H1 (cell line): ENCODE data around the gene CSAD. TPM values are rescaled to one million over a fixed set of nuclear protein-coding genes. Genes with fewer than 3 reads are reported as not detected.

ENCODE experiments used
- CTCF ChIA-PET: fragments of 300-600 bp; sonication (Branson Sonifier 250); formaldehyde crosslinking; loops from one replicate; lab custom pipeline; 2021; ENCODE audit not compliant: partially characterized antibody; lab: Charles Lee
- POLR2A ChIA-PET: fragments of 300-600 bp; sonication (Branson Sonifier 250); formaldehyde crosslinking; loops from one replicate; lab custom pipeline; 2021; ENCODE audit warnings: inconsistent platforms; ENCODE audit not compliant: partially characterized antibody; lab: Charles Lee
- DNase-seq, 2 experiments: peaks; one replicate each; pipeline versions ENCODE4 v3.0.0 to v3.0.0-alpha.2; 2010 to 2022; ENCODE audit warnings: low spot score in 2 of 2, low read depth in 1 of 2, mixed read lengths in 1 of 2
- FAIRE-seq: peaks from 2 replicates; lab custom pipeline; 2011; peaks lifted over from hg19 to GRCh38; lab: Jason Lieb, UNC
- H2AFZ ChIP-seq: 2 replicates; pipeline ENCODE4 v1.8.1; 2012; ENCODE audit warnings: low read length, inconsistent platforms
- H2AK5ac ChIP-seq: 2 replicates; pipeline ENCODE4 v1.6.1; 2013; ENCODE audit warnings: low read depth, low read length
- H2BK120ac ChIP-seq: replicated peaks from 2 replicates; pipeline ENCODE3; 2013; ENCODE audit warnings: low read depth, low read length, inconsistent platforms
- H2BK12ac ChIP-seq: 2 replicates; pipeline ENCODE4 v1.6.1; 2013; ENCODE audit warnings: low read depth, low read length
- H2BK15ac ChIP-seq: 2 replicates; pipeline ENCODE4 v1.6.1; 2013; ENCODE audit warnings: low read length
- H2BK20ac ChIP-seq: 2 replicates; pipeline ENCODE4 v1.6.1; 2013; ENCODE audit warnings: low read length
- H2BK5ac ChIP-seq: 2 replicates; pipeline ENCODE4 v1.6.1; 2013; ENCODE audit warnings: low read depth, low read length
- H3K14ac ChIP-seq: 2 replicates; pipeline ENCODE4 v1.6.1; 2013; ENCODE audit warnings: inconsistent platforms; ENCODE audit not compliant: insufficient read length
- H3K18ac ChIP-seq: 2 replicates; pipeline ENCODE4 v1.6.1; 2013; ENCODE audit warnings: low read length; ENCODE audit errors: extremely low read depth
- H3K23ac ChIP-seq: 2 replicates; pipeline ENCODE4 v1.6.1; 2013; ENCODE audit warnings: inconsistent platforms; ENCODE audit not compliant: insufficient read length
- H3K23me2 ChIP-seq: 2 replicates; pipeline ENCODE4 v1.6.1; 2013; ENCODE audit warnings: low read depth, low read length
- H3K27ac ChIP-seq: 2 replicates; pipeline ENCODE4 v1.6.1; 2011; ENCODE audit warnings: low read depth, low read length, inconsistent platforms
- H3K27me3 ChIP-seq, 4 experiments: replicated peaks in 1 of 4; 1 replicate in 1 of 4; 2 replicates in 3 of 4; pipeline versions ENCODE4 v1.6.1 to v1.8.1; 2011 to 2013; ENCODE audit warnings: low read length in 3 of 4, mild to moderate bottlenecking in 3 of 4, inconsistent platforms in 2 of 4, mixed read lengths in 2 of 4, moderate library complexity in 1 of 4; ENCODE audit not compliant: control insufficient read depth in 3 of 4, insufficient read depth in 3 of 4; ENCODE audit errors: extremely low read depth in 1 of 4
- H3K36me3 ChIP-seq, 4 experiments: 2 replicates each; pipeline versions ENCODE4 v1.6.1 to v1.8.1; 2011 to 2013; ENCODE audit warnings: mild to moderate bottlenecking in 4 of 4, low read length in 3 of 4, moderate library complexity in 2 of 4, control low read depth in 1 of 4, inconsistent platforms in 1 of 4; ENCODE audit not compliant: insufficient read depth in 4 of 4, control insufficient read depth in 2 of 4
- H3K4ac ChIP-seq: replicated peaks from 2 replicates; pipeline ENCODE3; 2013; ENCODE audit warnings: low read length, low read depth, mixed read lengths, inconsistent platforms; ENCODE audit not compliant: insufficient read length
- H3K4me1 ChIP-seq, 4 experiments: replicated peaks in 1 of 4; 1 replicate in 1 of 4; 2 replicates in 3 of 4; pipeline versions ENCODE4 v1.6.1 to v1.8.1; 2011 to 2013; ENCODE audit warnings: low read length in 3 of 4, inconsistent platforms in 2 of 4, mixed read lengths in 1 of 4; ENCODE audit not compliant: insufficient read depth in 4 of 4, control insufficient read depth in 3 of 4
- H3K4me2 ChIP-seq, 2 experiments: 2 replicates each; pipeline versions ENCODE4 v1.6.1 to v1.8.1; 2011 to 2013; ENCODE audit warnings: low read depth in 2 of 2, low read length in 2 of 2, control low read depth in 1 of 2, inconsistent platforms in 1 of 2, mild to moderate bottlenecking in 1 of 2; ENCODE audit not compliant: insufficient read depth in 1 of 2
- H3K4me3 ChIP-seq, 4 experiments: fragments of 200-600, 300-600 bp in 1 of 4; sonication (generic), shearing (Covaris generic), sonication (Bioruptor Twin) in 1 of 4; 2 replicates each; pipeline versions ENCODE4 v1.5.1 to v1.8.1; 2011 to 2016; ENCODE audit warnings: low read length in 4 of 4, low read depth in 3 of 4, control low read depth in 2 of 4, inconsistent platforms in 2 of 4, mild to moderate bottlenecking in 2 of 4, mixed read lengths in 1 of 4, moderate library complexity in 1 of 4; ENCODE audit not compliant: insufficient read depth in 2 of 4; ENCODE audit errors: extremely low read depth in 1 of 4
- H3K56ac ChIP-seq: replicated peaks from 2 replicates; pipeline ENCODE3; 2013; ENCODE audit warnings: low read depth, mild to moderate bottlenecking, mixed read lengths, low read length, inconsistent platforms; ENCODE audit not compliant: insufficient read length
- H3K79me1 ChIP-seq: 2 replicates; pipeline ENCODE4 v1.6.1; 2013; ENCODE audit warnings: low read depth, low read length, control low read depth
- H3K79me2 ChIP-seq, 2 experiments: 2 replicates each; pipeline versions ENCODE4 v1.6.1 to v1.8.1; 2012 to 2013; ENCODE audit warnings: low read length in 2 of 2, mild to moderate bottlenecking in 2 of 2, inconsistent platforms in 1 of 2; ENCODE audit not compliant: insufficient read depth in 2 of 2, control insufficient read depth in 1 of 2
- H3K9ac ChIP-seq, 4 experiments: replicated peaks in 1 of 4; 1 replicate in 1 of 4; 2 replicates in 3 of 4; pipeline versions ENCODE4 v1.6.1 to v1.8.1; 2011 to 2013; ENCODE audit warnings: low read depth in 3 of 4, low read length in 3 of 4, control low read depth in 2 of 4, mild to moderate bottlenecking in 2 of 4, moderate library complexity in 2 of 4, inconsistent platforms in 1 of 4; ENCODE audit errors: extremely low read depth in 1 of 4
- H3K9me3 ChIP-seq, 2 experiments: 2 replicates each; pipeline versions ENCODE4 v1.6.1 to v1.8.1; 2012 to 2013; ENCODE audit warnings: mild to moderate bottlenecking in 2 of 2, moderate library complexity in 2 of 2, control low read depth in 1 of 2, inconsistent platforms in 1 of 2, low read depth in 1 of 2, low read length in 1 of 2, mixed read lengths in 1 of 2; ENCODE audit not compliant: insufficient read depth in 2 of 2
- H4K20me1 ChIP-seq, 2 experiments: replicated peaks in 1 of 2; 2 replicates each; pipeline versions ENCODE3 to v1.8.1; 2011 to 2013; ENCODE audit warnings: inconsistent platforms in 2 of 2, low read length in 2 of 2, mild to moderate bottlenecking in 1 of 2; ENCODE audit not compliant: insufficient read depth in 2 of 2, control insufficient read depth in 1 of 2
- H4K5ac ChIP-seq: 2 replicates; pipeline ENCODE4 v1.6.1; 2013; ENCODE audit warnings: low read length, low read depth, mixed read lengths, inconsistent platforms; ENCODE audit not compliant: insufficient read length
- H4K8ac ChIP-seq: 2 replicates; pipeline ENCODE4 v1.8.0; 2013; ENCODE audit warnings: mild to moderate bottlenecking, moderate library complexity, low read length, inconsistent platforms; ENCODE audit not compliant: insufficient read depth; ENCODE audit errors: extremely low read depth
- H4K91ac ChIP-seq: replicated peaks from 2 replicates; pipeline ENCODE3; 2013; ENCODE audit warnings: low read length, mixed read lengths, inconsistent platforms; ENCODE audit not compliant: insufficient read length
- HDAC6 ChIP-seq: IDR thresholded peaks from one replicate; pipeline ENCODE4 v1.7.1; 2012; ENCODE audit warnings: low read depth, mild to moderate bottlenecking, inconsistent platforms, low read length, moderate library complexity
- WGBS, 2 experiments: shearing (Covaris generic) in 1 of 2; methylation state at CpG; one replicate each; pipeline versions ENCODE4 v1.1.6 to v1.1.7; 2013 to 2015; ENCODE audit warnings: low lambda C conversion rate in 2 of 2, mixed read lengths in 2 of 2, inconsistent platforms in 1 of 2, low coverage in 1 of 2, missing lambda C conversion rate in 1 of 2; ENCODE audit not compliant: insufficient replicate concordance in 2 of 2, insufficient coverage in 1 of 2, insufficient read length in 1 of 2; ENCODE audit errors: extremely low coverage in 1 of 2, missing lambda C conversion rate in 1 of 2; 5-methylcytosine and 5-hydroxymethylcytosine counted together
- polyA plus RNA-seq, 7 experiments: library from polyadenylated mRNA; depleted of rRNA in 3 of 7; stranded (reverse) in 5 of 7; unstranded in 2 of 7; fragments of >200 nt in 5 of 7; fragments of 200-250 nt in 2 of 7; gene quantifications; 1 replicate in 5 of 7; 2 replicates in 1 of 7; 4 replicates in 1 of 7; pipeline versions ENCODE4 v1.2.1 to v1.2.3, GENCODE V29; 2011 to 2013; ENCODE audit warnings: missing spikeins in 2 of 7, mixed read lengths in 2 of 7
- total RNA-seq: library from RNA; stranded (reverse); fragmentation: NEBNext Ultra II Directional; extraction: Animal tissue kit (Norgen Biotek cat#: 25700); gene quantifications from 2 replicates; pipeline ENCODE4 v1.2.1, GENCODE V29; 2021
- TF ChIP-seq, protein P1 (sequence below): IDR thresholded peaks from 2 replicates; pipeline ENCODE4 v1.6.1; 2011; ENCODE audit warnings: low read depth, mild to moderate bottlenecking, low read length; ENCODE audit not compliant: insufficient read depth

CSAD gene
- total and polyA plus RNA-seq, 2 of the 8 experiments (the other 6 are each of a cell fraction or from before 2014, with no cell fraction given), result 8.8 to 11.3 TPM

DNA sequence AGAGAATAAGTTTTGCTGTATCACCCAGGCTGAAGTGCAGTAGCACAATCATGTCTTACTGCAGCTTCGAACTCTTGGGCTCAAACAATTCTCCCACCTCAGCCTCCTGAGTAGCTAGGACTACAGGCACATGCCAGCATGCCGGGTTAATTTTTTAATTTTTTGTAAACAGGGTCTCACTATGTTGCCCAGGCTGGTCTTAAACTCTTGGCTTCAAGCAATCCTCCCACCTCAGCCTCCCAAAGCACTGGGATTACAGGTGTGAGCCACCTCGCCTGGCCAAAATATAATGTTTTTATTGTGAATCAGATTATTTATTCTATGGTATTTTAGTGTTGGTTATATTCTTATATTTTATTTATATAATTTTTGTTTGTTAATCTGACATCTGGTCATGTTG is 4.0 kb downstream of the CSAD start:
- H4K91ac ChIP-seq, result no peak overlapping the region
- no peaks in the 10 kb centered on the region; a peak in 1 of 4 replicates for H3K79me2 ChIP-seq
- H3K9ac ChIP-seq, result no peak overlapping the region
- 92% methylated on average over 3 of the region's 3 CpGs; no CpG with 5 or more reads in 1 of the 2 experiments for WGBS, 2 experiments
- H2BK5ac ChIP-seq, result no peak overlapping the region
- H3K27ac ChIP-seq, result no peak overlapping the region
- H2AK5ac ChIP-seq, result no peak overlapping the region
- FAIRE-seq, result no peak
- H2BK120ac ChIP-seq, result no peak overlapping the region
- no peak overlapping the region for H3K4me3 ChIP-seq
- H2BK15ac ChIP-seq, result no peak overlapping the region
- H2BK20ac ChIP-seq, result no peak overlapping the region
- H4K8ac ChIP-seq, result no peak overlapping the region
- no peak overlapping the region for H3K14ac ChIP-seq
- no peak overlapping the region for H2BK12ac ChIP-seq
- H3K23ac ChIP-seq, result no peak overlapping the region
- H3K4ac ChIP-seq, result no peak overlapping the region
- ChIA-PET POLR2A (interaction anchor here (0.6 kb wide), 1 partner anchor 32 kb away, joined by 3 read pairs; no protein-coding TSS in a partner anchor), CTCF (interaction anchor here (0.7 to 3.9 kb wide), 7 partner anchors 13 to 239 kb away, joined by 3 to 21 read pairs (median 4); no protein-coding TSS in a partner anchor)
- H4K5ac ChIP-seq, result no peak overlapping the region
- no peak for DNase-seq
- H3K56ac ChIP-seq, result no peak overlapping the region
- peaks cover 0 to under 1% (median 0%) of the 10 kb centered on the region in 4 experiments; a peak in 1 of 8 replicates for H3K36me3 ChIP-seq
- H3K18ac ChIP-seq, result no peak overlapping the region
- peaks cover 4 to 8% of the 10 kb centered on the region in 2 experiments for H4K20me1 ChIP-seq
- H2AFZ ChIP-seq, result no peak overlapping the region
- H3K4me2 ChIP-seq, result no peak overlapping the region
- H3K27me3 ChIP-seq, result peaks cover 14 to 69% (median 50%) of the 10 kb centered on the region in 4 experiments
- no peaks in the 10 kb centered on the region for H3K79me1 ChIP-seq
- peaks cover 1 to 10% (median 6%) of the 10 kb centered on the region in 4 experiments; a peak in 6 of 7 replicates for H3K4me1 ChIP-seq
- H3K23me2 ChIP-seq, result peaks cover 8% of the 10 kb centered on the region
- no peaks in the 10 kb centered on the region for H3K9me3 ChIP-seq
- TF ChIP-seq HDAC6, result no peak
- TF ChIP-seq, protein P1, sequence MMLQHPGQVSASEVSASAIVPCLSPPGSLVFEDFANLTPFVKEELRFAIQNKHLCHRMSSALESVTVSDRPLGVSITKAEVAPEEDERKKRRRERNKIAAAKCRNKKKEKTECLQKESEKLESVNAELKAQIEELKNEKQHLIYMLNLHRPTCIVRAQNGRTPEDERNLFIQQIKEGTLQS, result no peak
